Measurements from ENCODE around the gene TNFRSF11A.

Gene TNFRSF11A

GRCh38 chr18:62334120-62334519 lies 9.0 kb downstream of the TNFRSF11A start:
- TF ChIP-seq, protein P1, sequence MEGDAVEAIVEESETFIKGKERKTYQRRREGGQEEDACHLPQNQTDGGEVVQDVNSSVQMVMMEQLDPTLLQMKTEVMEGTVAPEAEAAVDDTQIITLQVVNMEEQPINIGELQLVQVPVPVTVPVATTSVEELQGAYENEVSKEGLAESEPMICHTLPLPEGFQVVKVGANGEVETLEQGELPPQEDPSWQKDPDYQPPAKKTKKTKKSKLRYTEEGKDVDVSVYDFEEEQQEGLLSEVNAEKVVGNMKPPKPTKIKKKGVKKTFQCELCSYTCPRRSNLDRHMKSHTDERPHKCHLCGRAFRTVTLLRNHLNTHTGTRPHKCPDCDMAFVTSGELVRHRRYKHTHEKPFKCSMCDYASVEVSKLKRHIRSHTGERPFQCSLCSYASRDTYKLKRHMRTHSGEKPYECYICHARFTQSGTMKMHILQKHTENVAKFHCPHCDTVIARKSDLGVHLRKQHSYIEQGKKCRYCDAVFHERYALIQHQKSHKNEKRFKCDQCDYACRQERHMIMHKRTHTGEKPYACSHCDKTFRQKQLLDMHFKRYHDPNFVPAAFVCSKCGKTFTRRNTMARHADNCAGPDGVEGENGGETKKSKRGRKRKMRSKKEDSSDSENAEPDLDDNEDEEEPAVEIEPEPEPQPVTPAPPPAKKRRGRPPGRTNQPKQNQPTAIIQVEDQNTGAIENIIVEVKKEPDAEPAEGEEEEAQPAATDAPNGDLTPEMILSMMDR (IDR thresholded peaks at IDR 0.05; ENCODE audit: low read depth, low read length, missing control alignments), result no peak
- DNase-seq (ENCODE audit: extremely low read depth, low read depth), result no peak

GRCh38 chr18:62335494-62335893 lies 10.4 kb downstream of the TNFRSF11A start:
- DNase-seq (ENCODE audit: extremely low read depth, low read depth), result no peak
- no peak overlapping the region for H3K4me3 ChIP-seq (replicated peaks; ENCODE audit: low read depth, low read length)
- TF ChIP-seq, protein P1 (IDR thresholded peaks at IDR 0.05; ENCODE audit: low read depth, low read length, missing control alignments), result no peak

More at GRCh38 chr18:62334120-62334519, 9.0 kb downstream of the TNFRSF11A start:
- H3K4me3 ChIP-seq (replicated peaks; ENCODE audit: low read depth, low read length), result no peak overlapping the region

- DNase-seq (ENCODE audit: extremely low read depth, low read depth), result peak; percentile 6
- TF ChIP-seq, protein P1 (IDR thresholded peaks at IDR 0.05; ENCODE audit: low read depth, low read length, missing control alignments), result no peak
- no peak overlapping the region for H3K4me3 ChIP-seq (replicated peaks; ENCODE audit: low read depth, low read length)
These were observed 11.5 kb downstream of the TNFRSF11A start for GRCh38 chr18:62336618-62337017.

DNA sequence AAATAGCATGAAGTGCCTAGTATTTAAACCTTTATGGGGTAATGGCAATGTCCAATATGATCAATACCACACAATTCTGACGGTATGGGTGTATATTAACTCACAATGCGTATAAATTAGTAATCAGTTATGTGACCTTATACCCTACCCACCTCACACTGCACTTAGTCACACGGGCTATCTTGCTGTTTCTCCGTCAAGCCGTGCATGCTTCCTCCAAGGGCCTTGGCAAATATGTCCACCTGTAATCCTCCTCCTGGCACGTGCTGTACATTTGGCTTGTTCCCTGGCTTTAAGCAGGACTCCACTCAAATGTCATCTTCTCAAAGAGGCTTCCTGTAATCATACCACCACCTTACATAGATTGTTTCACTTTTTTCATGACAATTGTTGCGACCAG lies 12.2 kb downstream of the TNFRSF11A start:
- DNase-seq (ENCODE audit: extremely low read depth, low read depth), result no peak
- H3K4me3 ChIP-seq (replicated peaks; ENCODE audit: low read depth, low read length), result no peak overlapping the region
- TF ChIP-seq, protein P1 (IDR thresholded peaks at IDR 0.05; ENCODE audit: low read depth, low read length, missing control alignments), result no peak

DNA sequence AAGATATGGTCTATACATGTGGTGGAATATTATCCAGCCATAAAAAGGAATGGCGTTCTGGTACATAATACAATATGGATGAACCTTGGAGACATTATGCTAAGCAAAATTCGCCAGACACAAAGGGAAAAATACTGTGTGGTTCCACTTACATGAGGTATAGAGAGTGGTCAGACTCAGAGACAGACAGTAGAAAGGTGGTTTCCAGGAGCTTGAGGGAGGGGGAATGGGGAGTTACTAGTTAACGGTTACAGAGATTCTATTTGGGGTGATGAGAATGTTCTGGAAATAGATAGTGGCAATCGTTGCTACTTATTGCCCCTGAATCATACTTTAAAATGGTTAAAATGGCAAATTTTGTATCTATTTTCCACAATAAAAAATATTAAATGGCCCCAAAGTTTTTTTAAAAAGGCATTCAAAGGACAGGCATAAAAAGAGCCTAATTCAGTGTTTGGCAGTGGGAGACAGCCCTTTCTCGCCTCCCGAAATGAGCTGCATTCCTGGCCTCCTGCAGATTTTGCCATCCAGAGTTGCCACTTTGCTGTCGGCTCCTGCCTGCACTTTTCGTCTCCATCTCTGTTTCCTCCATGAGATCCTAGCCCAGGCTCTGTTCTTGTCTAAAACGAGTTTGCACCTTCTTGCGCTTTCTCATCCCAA lies 13.5 kb downstream of the TNFRSF11A start:
- TF ChIP-seq, protein P1 (IDR thresholded peaks at IDR 0.05; ENCODE audit: low read depth, low read length, missing control alignments), result no peak
- no peak for DNase-seq (ENCODE audit: extremely low read depth, low read depth)
- no peak overlapping the region for H3K4me3 ChIP-seq (replicated peaks; ENCODE audit: low read depth, low read length)

- TF ChIP-seq, protein P1 (IDR thresholded peaks at IDR 0.05; ENCODE audit: low read depth, low read length, missing control alignments), result no peak
- no peak overlapping the region for H3K4me3 ChIP-seq (replicated peaks; ENCODE audit: low read depth, low read length)
- no peak for DNase-seq (ENCODE audit: extremely low read depth, low read depth)
These were observed 14.2 kb downstream of the TNFRSF11A start for GRCh38 chr18:62339106-62339988.

Data from HFF-Myc (cell line).